ENCODE results near the gene CEACAM3. TPM values are rescaled to one million over a fixed set of nuclear protein-coding genes. Genes with fewer than 3 reads are reported as not detected.

Gene CEACAM3
- total and polyA plus RNA-seq, 2 of the 8 experiments (the other 6 are each of a cell fraction or from before 2014, with no cell fraction given) = not detected

DNA sequence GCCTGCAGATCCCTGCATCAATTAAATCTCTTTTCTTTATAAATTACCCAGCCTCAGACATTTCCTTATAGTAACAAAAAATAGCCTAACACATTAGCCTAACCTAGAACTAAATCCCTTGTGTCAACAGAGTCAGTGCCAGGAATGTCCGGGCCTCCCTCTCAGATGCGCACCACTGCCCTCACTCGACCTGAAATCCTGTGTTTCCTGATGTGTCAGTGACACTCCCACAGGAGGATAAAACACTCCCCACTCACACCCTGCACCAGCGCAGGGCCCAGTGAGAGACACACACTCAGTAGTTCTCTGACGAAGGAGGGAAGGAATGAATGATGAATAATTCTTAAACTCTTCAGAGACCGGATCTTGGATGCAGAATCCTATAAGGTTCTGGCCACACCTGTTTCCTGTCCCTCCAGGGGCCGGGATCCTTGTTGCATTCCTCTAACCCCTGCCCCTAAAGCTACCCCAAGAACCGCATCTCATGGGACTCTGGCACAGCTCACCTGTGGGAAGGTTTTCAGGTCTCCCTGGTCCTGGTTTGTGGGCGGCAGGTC is 3.1 kb downstream of the CEACAM3 start:
- Histone ChIP-seq H2BK120ac (replicated peaks; ENCODE audit: low read depth, low read length) (no peak overlapping the region), H2BK12ac (ENCODE audit: low read depth, low read length) (no peak overlapping the region), H3K27me3 (replicated peaks in 1 of 4; ENCODE audit: control insufficient read depth in 3 of 4, extremely low read depth in 1 of 4, insufficient read depth in 3 of 4, low read length in 3 of 4) (no peaks in the 10 kb centered on the region), H3K18ac (ENCODE audit: extremely low read depth, low read length) (no peak overlapping the region), H3K23ac (ENCODE audit: insufficient read length) (no peak overlapping the region), H3K79me1 (ENCODE audit: low read depth, low read length) (no peaks in the 10 kb centered on the region), H4K20me1 (replicated peaks in 1 of 2; ENCODE audit: control insufficient read depth in 1 of 2, insufficient read depth in 2 of 2, low read length in 2 of 2) (no peaks in the 10 kb centered on the region), H4K91ac (replicated peaks; ENCODE audit: insufficient read length, low read length) (no peak overlapping the region), H2BK15ac (ENCODE audit: low read length) (no peak overlapping the region), H3K4me1 (replicated peaks in 1 of 4; ENCODE audit: control insufficient read depth in 3 of 4, insufficient read depth in 4 of 4, low read length in 3 of 4) (no peaks in the 10 kb centered on the region), H3K23me2 (ENCODE audit: low read depth, low read length) (no peaks in the 10 kb centered on the region), H3K14ac (ENCODE audit: insufficient read length) (no peak overlapping the region), H3K9me3 (ENCODE audit: insufficient read depth in 2 of 2, low read depth in 1 of 2, low read length in 1 of 2) (peaks cover 36 to 59% of the 10 kb centered on the region in 2 experiments), H2AK5ac (ENCODE audit: low read depth, low read length) (no peak overlapping the region), H3K4ac (replicated peaks; ENCODE audit: insufficient read length, low read depth, low read length) (no peak overlapping the region), H3K4me3 (ENCODE audit: extremely low read depth in 1 of 4, insufficient read depth in 2 of 4, low read depth in 3 of 4, low read length in 4 of 4) (no peak overlapping the region), H3K36me3 (ENCODE audit: control insufficient read depth in 2 of 4, insufficient read depth in 4 of 4, low read length in 3 of 4) (no peaks in the 10 kb centered on the region), H4K8ac (ENCODE audit: extremely low read depth, insufficient read depth, low read length) (no peak overlapping the region), H3K27ac (ENCODE audit: low read depth, low read length) (no peak overlapping the region), H4K5ac (ENCODE audit: insufficient read length, low read depth, low read length) (no peak overlapping the region), H2BK5ac (ENCODE audit: low read depth, low read length) (no peak overlapping the region), H3K9ac (replicated peaks in 1 of 4; ENCODE audit: extremely low read depth in 1 of 4, low read depth in 3 of 4, low read length in 3 of 4) (no peak overlapping the region), H3K4me2 (ENCODE audit: insufficient read depth in 1 of 2, low read depth in 2 of 2, low read length in 2 of 2) (no peak overlapping the region), H2AFZ (ENCODE audit: low read length) (no peak overlapping the region), H3K56ac (replicated peaks; ENCODE audit: insufficient read length, low read depth, low read length) (no peak overlapping the region), H3K79me2 (ENCODE audit: control insufficient read depth in 1 of 2, insufficient read depth in 2 of 2, low read length in 2 of 2) (no peaks in the 10 kb centered on the region), H2BK20ac (ENCODE audit: low read length) (no peak overlapping the region)
- WGBS, 2 experiments (ENCODE audit: extremely low coverage in 1 of 2, insufficient coverage in 1 of 2, insufficient read length in 1 of 2, insufficient replicate concordance in 2 of 2, low coverage in 1 of 2, low lambda C conversion rate in 2 of 2, missing lambda C conversion rate in 1 of 2) = 83% methylated on average over 9 of the region's 9 CpGs; no CpG with 5 or more reads in 1 of the 2 experiments
- FAIRE-seq (no peak), DNase-seq (ENCODE audit: low read depth in 1 of 2, low spot score in 2 of 2) (no peak)
- ChIA-PET CTCF (ENCODE audit: partially characterized antibody) (interaction anchor here (1.0 kb wide), 1 partner anchor 229 kb away, joined by 3 read pairs; no protein-coding TSS in a partner anchor), POLR2A (ENCODE audit: partially characterized antibody) (no interaction called here)
- TF ChIP-seq CBX8 (IDR thresholded peaks at IDR 0.05; ENCODE audit: borderline replicate concordance, low read depth, low read length) = no peak
- TF ChIP-seq EGR1 (IDR thresholded peaks at IDR 0.05; ENCODE audit: borderline replicate concordance, low read depth, low read length) = no peak

All from H1 (cell line).